Measurements from ENCODE around the gene HLA-G.
"Not testable (repeated sequence)": the region's sequence is repeated elsewhere in the genome, so short reads cannot be mapped to it uniquely, and the experiment has no call there.

HLA-G gene

GRCh38 chr6:29827579-29828470, at the start of gene HLA-G:
HLA-G (plus strand) TSS chr6:29827825; CDS start chr6:29827845, 20 bp downstream.
- no peak for DNase-seq (ENCODE audit: low read depth)

DNA sequence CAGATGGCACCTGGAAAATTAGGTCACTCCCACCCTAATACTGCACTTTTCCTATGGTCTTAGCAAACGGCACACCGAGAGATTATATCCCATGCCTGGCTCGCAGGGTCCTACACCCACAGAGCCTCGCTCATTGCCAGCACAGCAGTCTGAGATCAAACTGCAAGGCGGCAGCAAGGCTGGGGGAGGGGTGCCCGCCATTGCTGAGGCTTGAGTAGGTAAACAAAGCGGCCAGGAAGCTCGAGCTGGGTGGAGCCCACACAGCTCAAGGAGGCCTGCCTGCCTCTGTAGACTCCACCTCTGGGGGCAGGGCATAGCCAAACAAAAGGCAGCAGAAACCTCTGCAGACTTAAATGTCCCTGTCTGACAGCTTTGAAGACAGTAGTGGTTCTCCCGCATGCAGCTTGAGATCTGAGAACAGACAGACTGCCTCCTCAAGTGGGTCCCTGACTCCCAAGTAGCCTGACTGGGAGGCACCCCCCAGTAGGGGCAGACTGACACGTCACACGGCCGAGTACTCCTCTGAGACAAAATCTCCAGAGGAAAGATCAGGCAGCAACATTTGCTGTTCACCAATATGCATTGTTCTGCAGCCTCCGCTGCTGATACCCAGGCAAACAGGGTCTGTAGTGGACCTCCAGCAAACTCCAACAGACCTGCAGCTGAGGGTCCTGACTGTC, 47.5 kb upstream of the HLA-G start:
- not testable (repeated sequence) for DNase-seq (ENCODE audit: low read depth)

DNA sequence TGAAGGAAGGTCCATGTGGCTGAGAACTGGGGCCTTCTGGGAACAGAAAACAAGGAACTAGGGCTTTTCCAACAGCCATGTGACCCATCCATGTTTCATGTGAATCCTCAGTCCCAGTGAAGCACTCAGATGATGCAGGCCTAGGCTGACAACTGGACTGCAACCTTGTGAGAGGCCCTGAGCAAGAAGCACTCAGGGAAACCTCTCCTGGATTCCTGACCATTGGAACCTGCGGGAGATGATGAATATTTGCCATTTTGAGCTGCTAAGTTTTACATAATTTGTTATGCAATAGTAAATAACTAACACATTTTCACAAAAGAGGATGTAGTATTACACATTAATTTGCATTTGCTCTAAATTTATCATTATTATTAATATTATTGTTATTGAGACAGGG, 38.4 kb upstream of the HLA-G start:
- no peak for DNase-seq (ENCODE audit: low read depth)

DNA sequence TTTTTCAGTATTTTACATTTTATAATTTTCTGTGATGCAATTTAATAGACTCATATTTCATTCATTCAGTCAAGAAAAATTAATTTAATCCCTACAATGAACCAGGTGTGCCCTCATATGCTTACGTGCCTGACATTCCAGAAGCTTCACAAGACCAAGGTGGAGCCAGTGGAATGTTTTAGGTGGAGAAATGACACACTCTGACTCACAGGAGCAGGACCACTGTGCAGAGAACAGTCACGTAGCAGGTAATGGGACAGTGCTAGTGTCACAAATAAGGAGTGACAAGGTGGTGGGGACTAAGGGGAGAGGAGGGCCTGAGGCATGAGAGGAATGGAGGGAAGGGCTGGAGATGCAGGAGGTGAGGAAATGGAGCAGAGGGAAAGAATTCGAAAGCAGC, 37.0 kb upstream of the HLA-G start:
- no peak for DNase-seq (ENCODE audit: low read depth)

GRCh38 chr6:29791162-29791561, 36.5 kb upstream of the HLA-G start:
- DNase-seq (ENCODE audit: low read depth), result no peak

DNA sequence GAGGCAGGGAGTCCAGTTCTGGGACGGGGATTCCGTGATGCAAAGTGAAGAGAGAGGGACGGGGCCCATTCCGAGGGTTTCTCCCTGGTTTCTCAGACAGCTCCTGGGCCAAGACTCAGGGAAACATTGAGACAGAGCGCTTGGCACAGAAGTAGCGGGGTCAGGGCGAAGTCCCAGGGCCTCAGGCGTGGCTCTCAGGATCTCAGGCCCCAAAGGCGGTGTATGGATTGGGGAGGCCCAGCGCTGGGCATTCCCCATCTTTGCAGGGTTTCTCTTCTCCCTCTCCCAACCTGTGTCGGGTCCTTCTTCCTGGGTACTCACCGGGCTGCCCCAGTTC, 35.9 kb upstream of the HLA-G start:
- no peak for DNase-seq (ENCODE audit: low read depth)

DNA sequence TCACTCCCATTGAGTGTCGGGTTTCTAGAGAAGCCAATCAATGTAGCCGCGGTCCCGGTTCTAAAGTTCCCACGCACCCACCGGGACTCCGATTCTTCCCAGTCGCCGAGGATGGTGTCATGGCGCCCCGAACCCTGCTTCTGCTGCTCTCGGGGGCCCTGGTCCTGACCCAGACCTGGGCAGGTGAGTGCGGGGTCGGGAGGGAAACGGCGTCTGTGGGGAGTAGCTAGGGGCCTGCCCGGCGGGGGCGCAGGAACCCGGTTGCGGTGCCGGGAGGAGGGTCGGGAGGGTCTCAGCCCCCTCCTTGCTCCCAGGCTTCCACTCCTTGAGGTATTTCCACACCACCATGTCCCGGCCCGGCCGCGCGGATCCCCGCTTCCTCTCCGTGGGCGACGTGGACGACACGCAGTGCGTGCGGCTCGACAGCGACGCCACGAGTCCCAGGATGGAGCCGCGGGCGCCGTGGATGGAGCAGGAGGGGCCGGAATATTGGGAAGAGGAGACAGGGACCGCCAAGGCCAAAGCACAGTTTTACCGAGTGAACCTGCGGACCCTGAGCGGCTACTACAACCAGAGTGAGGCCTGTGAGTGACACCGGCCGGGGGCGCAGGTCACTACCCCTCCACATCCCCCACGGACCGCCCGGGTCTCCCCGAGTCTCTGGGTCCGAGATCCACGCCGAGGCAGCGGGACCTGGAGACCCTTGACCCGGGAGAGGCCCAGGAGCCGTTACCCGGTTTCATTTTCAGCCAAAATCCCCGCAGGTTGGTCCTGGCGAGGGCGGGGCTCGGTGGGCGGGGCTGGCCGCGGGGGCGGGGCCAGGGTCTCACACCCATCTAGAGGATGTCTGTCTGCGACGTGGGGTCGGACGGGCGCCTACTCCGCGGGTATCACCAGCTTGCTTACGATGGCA, 35.2 kb upstream of the HLA-G start:
- DNase-seq (ENCODE audit: low read depth), result peak; percentile 62

GRCh38 chr6:29793036-29793356, 34.6 kb upstream of the HLA-G start:
- DNase-seq (ENCODE audit: low read depth), result no peak

DNA sequence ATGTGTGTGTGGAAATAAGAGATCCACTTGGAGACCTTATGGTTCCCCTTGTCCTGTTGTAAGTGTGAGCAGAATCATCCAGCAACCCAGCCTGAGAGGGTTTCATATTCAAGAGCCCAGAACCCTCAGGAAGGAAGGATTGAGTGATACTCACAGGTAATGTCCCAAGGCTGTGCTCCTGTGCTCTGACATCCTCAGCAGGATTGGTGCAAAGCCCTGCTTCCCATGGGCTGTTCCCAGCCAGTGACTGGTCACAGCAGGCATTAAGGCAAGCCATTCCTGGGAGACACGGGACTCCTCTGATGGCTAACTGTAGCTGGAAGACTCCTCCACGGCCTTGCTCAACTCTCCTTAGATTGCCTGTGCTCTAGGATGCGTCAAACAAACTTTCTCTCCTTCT, 33.8 kb upstream of the HLA-G start:
- no peak for DNase-seq (ENCODE audit: low read depth)

DNA sequence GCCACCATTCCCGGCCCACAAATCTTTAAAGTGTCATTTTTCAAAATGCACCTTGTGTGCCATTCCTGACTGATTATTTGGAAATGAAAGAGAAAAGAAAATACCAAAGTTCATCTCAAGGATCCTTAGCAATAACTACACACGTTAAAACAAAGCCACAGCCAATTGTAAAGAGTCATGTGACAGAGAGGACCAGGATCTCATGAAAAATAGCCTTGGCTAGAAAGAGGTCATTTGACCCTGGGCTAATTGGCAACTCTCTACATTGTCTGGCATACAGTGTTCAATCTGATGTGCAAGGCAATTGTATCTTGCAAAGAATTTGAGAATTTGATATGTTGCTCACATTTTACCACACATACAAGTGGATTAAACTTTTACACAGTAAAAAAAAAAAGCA, 31.6 kb upstream of the HLA-G start:
- DNase-seq (ENCODE audit: low read depth), result no peak

DNA sequence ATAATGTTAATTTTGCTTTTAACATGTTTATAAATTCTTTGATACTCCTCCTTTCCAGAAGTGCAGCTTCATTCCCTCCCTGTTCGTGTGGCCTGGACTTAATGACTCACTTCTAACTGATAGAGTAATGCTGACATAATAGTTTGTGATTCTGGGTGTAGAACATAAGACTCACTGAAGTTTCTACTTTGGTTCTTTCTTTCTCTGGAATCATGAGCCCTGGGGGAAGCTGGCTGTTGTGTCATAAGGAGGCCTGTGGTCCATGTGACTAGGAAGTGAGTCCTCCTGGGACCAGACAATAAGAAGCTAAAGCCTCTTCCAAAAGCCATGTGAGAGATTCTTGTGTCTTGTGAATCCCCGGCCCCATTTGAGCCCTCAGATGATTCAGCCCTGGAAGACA, 30.5 kb upstream of the HLA-G start:
- DNase-seq (ENCODE audit: low read depth), result no peak

DNA sequence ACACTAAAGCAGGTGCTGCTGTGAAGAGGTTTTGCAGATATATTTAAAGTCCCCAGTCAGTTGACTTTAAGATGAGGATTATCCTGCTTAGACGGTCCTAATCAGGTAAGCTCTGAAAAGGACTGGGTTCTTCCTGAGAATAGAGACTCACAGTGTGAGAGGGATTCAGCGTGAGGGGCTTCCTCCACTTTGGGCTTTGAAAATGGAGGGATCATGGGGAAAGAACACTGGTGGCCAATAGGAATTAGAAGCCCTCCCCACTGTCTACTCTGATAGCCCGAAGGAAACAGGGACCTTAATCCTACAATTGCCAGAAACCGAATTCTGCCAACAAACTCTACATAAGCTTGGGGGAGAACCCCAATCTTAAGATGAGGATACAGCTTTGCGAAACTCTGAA, 29.7 kb upstream of the HLA-G start:
- no peak for DNase-seq (ENCODE audit: low read depth)

DNA sequence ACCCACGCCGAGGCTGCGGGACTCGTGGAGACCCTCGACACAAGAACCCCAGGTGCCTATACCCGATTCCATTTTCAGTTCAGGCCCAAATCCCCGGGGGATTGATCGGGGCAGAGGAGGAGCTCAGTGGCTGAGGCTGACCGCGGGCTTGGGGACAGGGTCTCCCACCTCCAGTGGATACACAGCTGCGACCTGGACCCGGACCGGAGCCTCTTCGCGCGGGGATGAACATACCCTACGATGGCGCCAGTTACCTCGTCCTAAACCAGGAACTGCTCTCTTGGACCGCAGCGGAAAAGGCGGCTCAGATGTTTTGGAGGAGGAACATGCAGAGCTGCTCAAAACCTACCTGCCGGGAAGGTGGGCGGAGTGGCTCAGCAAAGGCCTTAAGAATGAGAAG, 27.4 kb upstream of the HLA-G start:
- no peak for DNase-seq (ENCODE audit: low read depth)

DNA sequence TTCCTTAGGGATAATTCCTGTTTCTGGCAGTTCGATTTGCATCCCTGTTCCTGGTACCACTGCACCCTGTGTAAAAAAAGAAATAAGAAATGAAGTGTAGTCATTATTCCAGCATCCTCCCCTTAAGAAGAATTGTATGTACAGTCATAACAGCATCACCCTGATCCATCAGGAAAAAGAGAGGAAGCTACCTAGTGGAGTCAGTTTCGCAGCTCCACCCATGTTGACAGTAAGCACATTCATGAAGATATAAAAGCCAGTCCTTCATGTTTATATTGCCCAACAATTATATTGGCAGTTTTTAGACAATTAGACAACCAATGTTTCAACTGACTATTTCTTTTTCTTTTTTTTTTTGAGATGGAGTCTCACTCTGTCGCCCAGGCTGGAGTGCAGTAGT, 21.2 kb upstream of the HLA-G start:
- no peak for DNase-seq (ENCODE audit: low read depth)

GRCh38 chr6:29809249-29809648, 18.4 kb upstream of the HLA-G start:
- DNase-seq (ENCODE audit: low read depth), result no peak

- no peak for DNase-seq (ENCODE audit: low read depth)
Observed at GRCh38 chr6:29810371-29810770, 17.3 kb upstream of the HLA-G start.

GRCh38 chr6:29811377-29811776, 16.2 kb upstream of the HLA-G start:
- no peak for DNase-seq (ENCODE audit: low read depth)

GRCh38 chr6:29813066-29813465, 14.6 kb upstream of the HLA-G start:
- no peak for DNase-seq (ENCODE audit: low read depth)

GRCh38 chr6:29813809-29814208, 13.8 kb upstream of the HLA-G start:
- no peak for DNase-seq (ENCODE audit: low read depth)

DNA sequence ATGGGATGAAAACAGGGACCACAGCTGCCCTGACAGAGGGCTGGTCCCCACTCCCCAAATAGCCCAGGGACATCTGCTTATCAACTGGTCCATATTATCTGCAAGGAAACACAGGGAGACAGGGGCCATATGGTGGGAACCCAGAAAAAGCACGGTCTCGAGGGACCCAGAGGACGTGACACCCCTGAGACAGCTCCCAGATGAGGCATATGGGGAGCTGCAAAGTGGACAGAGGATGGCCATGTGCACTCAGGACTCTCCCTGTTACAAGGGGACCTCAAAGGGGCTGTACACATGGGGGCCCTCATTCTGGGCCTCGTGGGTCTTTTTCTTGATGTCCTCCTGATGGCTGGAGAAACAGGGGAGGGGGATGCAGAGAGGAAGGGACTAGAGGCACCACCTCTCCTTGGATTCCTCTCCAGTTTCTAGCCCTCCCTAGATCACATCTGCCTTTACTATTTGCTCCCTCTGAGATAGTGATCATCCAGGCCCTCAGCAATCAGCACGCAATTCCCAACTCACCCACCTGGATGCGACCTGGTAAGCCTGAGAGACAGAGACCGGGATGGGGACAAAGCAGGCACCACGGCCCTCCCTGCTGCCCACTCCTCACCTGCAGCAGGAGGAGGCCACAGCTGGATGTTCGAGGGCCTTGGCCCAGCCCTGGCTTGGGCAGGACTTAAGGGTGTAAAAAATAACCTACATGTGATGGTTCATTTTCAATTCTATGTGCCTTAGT, 13.1 kb upstream of the HLA-G start:
- DNase-seq (ENCODE audit: low read depth), result no peak

DNA sequence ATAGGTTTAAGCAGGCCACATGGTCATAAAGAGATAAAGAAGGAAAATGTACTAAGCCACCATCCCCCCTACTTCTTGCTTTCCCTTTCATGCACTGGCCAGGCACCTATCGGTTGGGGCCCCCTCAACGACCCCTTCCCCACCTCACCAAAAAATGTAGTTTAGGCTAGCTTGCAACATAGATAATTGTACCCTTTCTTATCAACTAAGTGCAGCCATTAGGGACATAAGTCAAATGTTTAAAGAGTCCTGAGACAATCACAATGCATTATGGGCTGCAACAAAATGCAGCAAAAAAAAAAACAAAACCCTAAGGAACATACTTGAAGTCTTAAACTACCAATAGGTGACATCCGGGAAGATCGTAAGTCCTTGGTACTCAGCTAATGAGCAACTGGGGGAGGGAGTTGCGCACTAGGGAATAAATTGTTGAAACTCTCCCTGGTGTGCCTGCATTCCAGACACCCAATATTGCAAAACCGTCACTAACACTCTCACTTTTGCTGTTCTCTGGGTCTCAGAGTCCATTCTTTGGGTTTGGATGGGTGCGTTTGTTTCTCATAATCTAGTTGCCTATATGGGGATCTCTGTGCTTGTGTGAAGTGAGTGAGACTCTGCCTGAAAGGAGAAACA, 12.4 kb upstream of the HLA-G start:
- DNase-seq (ENCODE audit: low read depth), result no peak

GRCh38 chr6:29816030-29816429, 11.6 kb upstream of the HLA-G start:
- DNase-seq (ENCODE audit: low read depth), result no peak
